Hematopoietic multipotent progenitor cell treated with erythropoietin and hydrocortisone succinate and interleukin-3 and kit ligand, for 4 days (in vitro differentiated cells): Measurements from ENCODE around the gene MC3R.

ENCODE experiments used
- DNase-seq: peaks from one replicate; pipeline ENCODE4 v3.0.0-alpha.2; 2015

The MC3R gene

DNA sequence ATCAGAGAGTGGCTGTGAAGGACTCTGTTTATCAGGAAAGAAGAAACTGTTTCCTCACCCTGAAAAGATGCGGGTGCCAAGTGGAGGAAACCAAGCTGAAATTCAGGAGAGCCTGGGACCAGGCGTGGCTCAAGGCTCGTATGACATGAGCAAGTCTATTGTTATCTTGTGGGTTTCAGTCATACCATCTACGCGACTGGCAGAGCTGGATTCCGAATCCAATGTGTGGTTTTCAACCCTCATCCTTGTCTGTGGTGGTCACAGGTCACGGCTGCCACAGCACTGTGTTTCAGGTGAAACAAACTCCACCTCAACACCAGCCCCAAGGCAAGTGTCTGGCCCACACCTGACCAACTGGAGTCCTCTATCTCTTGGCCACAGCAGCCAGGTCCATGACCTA, 9.1 kb downstream of the MC3R start:
- no peak for DNase-seq

DNA sequence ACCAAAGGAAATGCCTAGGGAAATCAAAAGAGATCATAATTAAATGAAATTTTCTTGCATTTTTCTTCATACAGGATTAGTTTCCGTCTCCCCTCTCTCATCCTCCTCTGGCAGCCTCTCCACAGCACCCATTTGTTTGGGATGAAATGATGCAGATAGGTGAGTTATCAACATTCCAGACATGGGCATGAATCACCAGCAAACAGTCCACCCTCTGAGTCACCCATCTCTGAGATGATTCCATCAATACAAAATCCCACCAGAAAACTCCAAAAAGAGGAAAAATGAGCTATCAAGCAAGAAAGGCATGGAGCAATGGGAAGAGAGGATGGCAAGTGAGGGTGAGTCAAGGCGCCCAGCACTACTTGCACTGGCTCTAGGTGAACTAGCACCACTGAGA, 11.4 kb downstream of the MC3R start:
- DNase-seq, result no peak

DNA sequence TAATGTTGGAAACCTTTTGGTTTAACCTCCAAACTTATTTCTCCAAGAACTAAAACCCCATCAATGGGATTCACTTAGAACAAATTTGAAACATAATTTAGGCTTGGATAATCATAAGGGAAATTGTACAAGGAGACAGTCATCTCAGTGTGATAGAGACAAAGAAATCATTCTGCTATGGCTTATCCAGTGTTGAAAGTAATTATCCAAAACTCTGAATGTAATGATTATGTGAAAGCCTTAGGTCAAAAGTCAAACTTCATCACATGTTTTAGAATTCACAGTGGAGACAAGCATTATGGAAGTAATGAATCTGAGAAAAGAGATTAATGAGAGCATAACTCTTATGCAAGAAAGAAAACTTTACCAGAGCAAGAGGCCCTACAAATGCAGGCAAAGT, 20.0 kb downstream of the MC3R start:
- DNase-seq, result no peak

DNA sequence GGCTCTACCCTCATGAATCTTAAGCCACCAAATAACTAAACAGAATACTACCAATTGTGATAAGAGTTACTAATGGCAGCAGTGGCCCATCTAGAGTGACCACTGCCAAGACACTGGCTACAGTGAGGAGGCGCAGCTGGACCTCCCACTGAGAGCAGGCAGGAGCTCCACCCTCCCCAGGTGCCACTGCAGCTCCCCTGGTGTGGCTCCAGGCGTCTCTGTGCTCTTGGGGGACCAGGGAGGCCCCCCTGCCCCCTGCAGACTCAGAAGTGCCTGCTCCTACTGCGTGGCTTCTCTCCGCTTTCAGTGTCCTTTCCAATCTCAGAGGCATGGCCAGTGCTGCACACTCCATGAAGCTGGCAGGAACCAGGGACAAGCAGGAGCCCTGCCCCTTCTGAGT, 23.4 kb downstream of the MC3R start:
- no peak for DNase-seq

DNA sequence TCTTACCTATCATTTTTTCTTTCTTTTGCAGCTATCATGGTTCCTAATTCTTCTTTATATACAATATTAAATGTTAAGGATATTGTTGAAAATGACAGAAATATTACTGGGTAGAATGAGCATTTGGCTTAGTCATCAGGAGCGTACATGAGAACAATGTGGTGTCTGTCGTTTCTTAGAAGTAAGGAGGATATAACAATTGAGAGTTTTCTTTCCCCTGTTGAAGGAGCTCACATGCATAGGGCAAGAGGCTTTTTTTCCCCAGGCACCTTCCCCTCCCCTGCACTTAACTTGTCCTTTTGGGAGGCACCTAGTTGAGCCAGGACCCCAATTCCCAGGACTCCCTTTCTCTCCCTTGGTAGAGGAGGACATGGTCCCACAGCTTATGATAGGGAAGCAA, 25.0 kb downstream of the MC3R start:
- DNase-seq, result no peak

DNA sequence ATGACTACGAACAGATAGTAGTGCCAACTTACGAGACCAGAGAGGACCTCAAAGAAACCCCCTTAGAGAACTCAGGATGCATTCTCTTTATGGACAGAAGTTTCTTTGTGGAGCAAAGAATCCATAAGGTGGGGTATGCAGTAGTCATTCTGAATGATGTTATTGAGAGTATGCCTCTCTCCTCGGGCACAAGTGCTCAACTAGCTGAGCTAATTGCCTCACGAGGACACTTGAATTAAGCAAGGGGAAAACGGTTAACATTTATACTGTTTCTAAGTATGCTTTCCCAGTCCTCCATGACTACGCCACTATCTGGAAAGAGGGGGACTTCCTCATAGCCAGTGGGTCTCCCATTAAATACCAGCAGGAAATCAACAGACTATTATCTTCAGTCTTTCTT, 25.6 kb downstream of the MC3R start:
- no peak for DNase-seq

DNA sequence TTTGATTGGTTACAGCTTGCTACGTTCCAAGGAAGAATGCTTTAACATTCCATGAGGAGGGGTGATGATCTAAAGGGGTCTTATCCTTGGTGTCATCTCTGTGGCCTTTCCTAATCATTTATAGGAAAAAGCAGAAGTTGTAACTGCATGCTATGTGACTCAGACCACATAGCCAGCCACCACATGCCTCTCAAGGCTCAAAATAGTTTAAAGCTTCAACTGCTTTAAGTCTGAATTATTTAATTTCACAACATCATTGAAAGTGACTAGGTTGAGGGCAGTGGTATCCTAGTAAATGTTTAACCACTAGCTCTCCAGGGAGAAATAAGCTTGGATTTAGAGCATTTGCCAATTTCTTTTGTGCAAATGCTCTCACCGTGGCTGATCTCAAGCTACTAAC, 29.7 kb downstream of the MC3R start:
- DNase-seq, result peak; percentile 35

DNA sequence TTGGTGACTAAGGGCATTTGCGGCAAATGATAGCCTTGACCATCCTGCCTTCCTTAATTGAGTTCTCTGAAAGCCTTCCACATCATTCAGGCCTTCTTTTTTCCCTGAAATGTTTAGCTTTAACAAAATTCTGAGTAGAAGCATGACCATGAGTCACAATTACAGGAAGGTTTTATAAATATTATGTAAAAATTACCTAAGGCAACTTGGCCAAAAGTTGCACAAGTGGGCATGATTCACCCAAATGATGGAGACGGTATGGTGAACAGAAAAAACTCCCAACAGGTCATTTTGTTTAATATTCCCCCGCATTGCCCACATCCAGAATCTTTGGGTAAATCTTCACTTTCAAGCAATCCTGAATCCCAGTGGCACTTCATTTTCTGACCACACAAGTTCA, 37.0 kb downstream of the MC3R start:
- DNase-seq, result no peak

DNA sequence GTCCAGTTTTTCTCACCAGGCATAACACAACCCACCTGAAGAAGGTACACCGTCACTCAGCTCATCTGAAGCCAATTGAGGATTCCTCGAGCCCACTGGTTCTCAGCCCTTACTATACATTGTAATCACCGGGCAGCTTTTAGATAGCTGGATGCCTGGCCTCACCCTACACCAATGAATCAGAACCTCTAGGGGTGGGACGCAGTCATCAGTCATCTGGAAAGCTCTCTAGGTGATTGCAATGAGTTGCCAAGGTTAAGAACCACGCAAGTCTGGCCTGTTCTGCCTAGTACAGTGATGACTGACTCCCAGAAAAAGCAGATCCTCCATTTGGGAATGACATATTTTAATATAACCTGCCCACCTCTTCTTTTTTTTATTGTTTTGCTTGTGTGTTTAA, 41.1 kb downstream of the MC3R start:
- DNase-seq, result no peak

DNA sequence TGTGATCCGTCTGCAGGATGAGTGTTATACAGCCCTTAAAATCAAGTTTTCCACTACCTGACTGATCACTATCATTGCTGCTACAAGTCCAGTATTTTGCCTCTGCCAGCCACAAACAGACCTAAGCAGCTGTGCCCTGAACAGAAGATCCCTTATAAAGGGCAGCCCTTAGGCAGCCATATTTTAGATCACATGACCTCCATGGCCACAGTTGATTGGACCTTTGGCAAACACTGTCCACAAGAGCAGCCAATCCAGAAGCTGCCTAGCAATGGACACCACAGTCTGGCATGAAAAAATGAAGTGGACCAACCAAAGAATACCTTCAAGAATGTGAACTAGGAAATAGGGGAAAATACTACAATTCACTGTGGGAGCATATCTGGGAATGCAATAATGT, 50.8 kb downstream of the MC3R start:
- DNase-seq, result peak; percentile 2
